ENCODE data around the gene CHML. TPM values are rescaled to one million over a fixed set of nuclear protein-coding genes. Genes with fewer than 3 reads are reported as not detected.

CHML gene
- total RNA-seq, 1 donor: 11.6 TPM

DNA sequence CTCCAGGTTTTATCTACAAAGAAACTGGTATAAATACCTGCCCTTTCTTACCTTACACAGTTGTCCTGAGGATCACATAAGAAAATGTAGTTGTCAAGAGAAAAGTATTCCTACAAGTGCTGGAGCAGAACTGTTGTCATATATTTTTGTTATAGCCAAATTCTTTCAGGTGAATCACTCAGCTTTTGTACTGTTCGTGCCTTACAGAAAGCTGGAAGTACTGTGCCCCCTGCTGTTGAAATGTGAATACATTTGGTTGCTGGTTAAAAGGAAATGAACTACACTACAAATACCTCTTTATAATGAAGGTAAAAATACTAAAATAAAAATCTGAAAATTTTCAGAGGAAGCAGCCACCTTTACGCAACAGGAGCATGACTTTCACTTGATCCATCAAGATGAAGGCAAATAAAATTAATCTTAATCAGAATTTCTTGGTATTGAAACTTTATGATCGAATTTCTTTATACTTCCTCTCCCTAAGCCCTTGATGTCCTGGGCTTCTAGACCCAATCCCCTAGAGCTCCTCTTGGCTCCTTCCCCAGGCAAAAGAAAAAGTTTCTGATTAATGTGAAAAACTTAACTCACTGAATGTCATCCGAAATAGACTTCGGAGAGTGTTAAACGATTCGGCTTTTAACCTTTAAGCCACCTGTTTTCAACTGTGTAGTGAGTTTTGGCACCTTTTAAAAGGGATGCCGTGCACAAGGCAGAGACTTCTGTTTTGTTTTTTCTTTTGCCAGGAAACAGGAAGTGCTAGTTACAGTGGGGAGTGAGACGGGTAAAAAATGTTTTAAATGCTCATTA is 12.5 kb downstream of the CHML start:
- Histone ChIP-seq H3K4me1 (ENCODE audit: insufficient read depth, low read length) (peaks cover 3% of the 10 kb centered on the region), H4K20me1 (ENCODE audit: insufficient read depth, low read length) (no peaks in the 10 kb centered on the region), H3K27me3 (ENCODE audit: insufficient read depth, low read length) (no peaks in the 10 kb centered on the region), H3K79me2 (ENCODE audit: insufficient read depth, low read length) (no peaks in the 10 kb centered on the region), H3K4me3 (ENCODE audit: insufficient read depth, low read length) (no peak overlapping the region), H3K36me3 (ENCODE audit: insufficient read depth, low read length) (no peaks in the 10 kb centered on the region), H3K4me2 (ENCODE audit: insufficient read depth, low read length) (no peak overlapping the region), H3K27ac (ENCODE audit: low read depth, low read length) (no peak overlapping the region), H2AFZ (ENCODE audit: low read length) (peak overlapping the region; percentile 24), H3K9me3 (ENCODE audit: low read depth, low read length) (no peaks in the 10 kb centered on the region)
- no peak for DNase-seq (ENCODE audit: insufficient read length, low spot score, missing footprints)
- peak; percentile 71 for TF ChIP-seq CTCF (IDR thresholded peaks at IDR 0.05; ENCODE audit: extremely low read depth, low read depth, low read length)

DNA sequence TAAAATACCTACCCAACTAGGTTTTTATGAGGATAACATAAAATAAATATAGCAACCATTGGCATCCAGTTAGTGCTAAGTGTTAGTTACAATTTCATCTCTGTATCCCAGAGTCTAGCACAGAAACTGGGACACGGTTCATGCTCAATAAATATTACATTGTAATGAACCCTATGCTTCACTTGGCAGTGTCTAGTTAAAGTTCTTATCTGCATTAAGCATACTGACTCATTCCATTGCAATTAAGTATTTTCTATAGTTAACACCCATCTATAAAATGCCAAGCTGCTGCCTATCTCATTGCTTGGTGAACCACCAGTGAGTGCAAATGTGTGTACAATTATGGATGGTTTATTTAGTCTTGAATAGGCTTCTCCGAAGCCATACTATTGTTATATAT is 15.2 kb downstream of the CHML start:
- H2AFZ ChIP-seq (ENCODE audit: low read length): no peak overlapping the region

DNA sequence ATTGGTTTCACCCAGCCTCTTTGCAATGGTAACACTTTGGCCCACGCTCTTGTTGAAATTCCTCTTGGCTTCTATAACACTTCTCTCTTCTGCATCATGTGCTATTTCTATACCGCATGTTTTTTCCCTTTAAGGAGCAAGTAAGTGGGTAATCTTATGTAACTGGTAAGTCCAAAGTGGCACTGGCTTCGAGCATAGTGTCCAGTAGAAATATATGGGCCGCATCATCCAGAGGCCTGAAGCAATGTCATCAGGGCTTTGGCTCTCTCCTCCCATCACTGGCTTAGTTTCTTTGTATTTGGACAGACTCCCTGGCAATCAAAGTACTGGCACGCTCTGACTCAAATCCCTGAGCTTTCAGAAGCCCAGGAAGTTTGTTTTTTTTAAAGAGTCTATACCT is 17.5 kb downstream of the CHML start:
- DNase-seq (ENCODE audit: insufficient read length, low spot score, missing footprints): no peak
- Histone ChIP-seq H3K4me1 (ENCODE audit: insufficient read depth, low read length) (peaks cover 3% of the 10 kb centered on the region), H3K36me3 (ENCODE audit: insufficient read depth, low read length) (no peaks in the 10 kb centered on the region), H3K4me3 (ENCODE audit: insufficient read depth, low read length) (no peak overlapping the region), H3K9me3 (ENCODE audit: low read depth, low read length) (no peaks in the 10 kb centered on the region), H4K20me1 (ENCODE audit: insufficient read depth, low read length) (no peaks in the 10 kb centered on the region), H3K27me3 (ENCODE audit: insufficient read depth, low read length) (no peaks in the 10 kb centered on the region), H2AFZ (ENCODE audit: low read length) (no peak overlapping the region), H3K27ac (ENCODE audit: low read depth, low read length) (no peak overlapping the region), H3K79me2 (ENCODE audit: insufficient read depth, low read length) (no peaks in the 10 kb centered on the region), H3K4me2 (ENCODE audit: insufficient read depth, low read length) (no peak overlapping the region)
- no peak for TF ChIP-seq CTCF (IDR thresholded peaks at IDR 0.05; ENCODE audit: extremely low read depth, low read depth, low read length)

More for the DNA sequence above, 15.2 kb downstream of the CHML start:
- Histone ChIP-seq H3K9me3 (ENCODE audit: low read depth, low read length) (no peaks in the 10 kb centered on the region), H3K79me2 (ENCODE audit: insufficient read depth, low read length) (no peaks in the 10 kb centered on the region), H3K27ac (ENCODE audit: low read depth, low read length) (no peak overlapping the region), H3K4me2 (ENCODE audit: insufficient read depth, low read length) (no peak overlapping the region), H3K36me3 (ENCODE audit: insufficient read depth, low read length) (no peaks in the 10 kb centered on the region), H3K4me3 (ENCODE audit: insufficient read depth, low read length) (no peak overlapping the region), H4K20me1 (ENCODE audit: insufficient read depth, low read length) (no peaks in the 10 kb centered on the region), H3K27me3 (ENCODE audit: insufficient read depth, low read length) (no peaks in the 10 kb centered on the region), H3K4me1 (ENCODE audit: insufficient read depth, low read length) (peaks cover 3% of the 10 kb centered on the region)
- TF ChIP-seq CTCF (IDR thresholded peaks at IDR 0.05; ENCODE audit: extremely low read depth, low read depth, low read length): no peak
- DNase-seq (ENCODE audit: insufficient read length, low spot score, missing footprints): no peak

DNA sequence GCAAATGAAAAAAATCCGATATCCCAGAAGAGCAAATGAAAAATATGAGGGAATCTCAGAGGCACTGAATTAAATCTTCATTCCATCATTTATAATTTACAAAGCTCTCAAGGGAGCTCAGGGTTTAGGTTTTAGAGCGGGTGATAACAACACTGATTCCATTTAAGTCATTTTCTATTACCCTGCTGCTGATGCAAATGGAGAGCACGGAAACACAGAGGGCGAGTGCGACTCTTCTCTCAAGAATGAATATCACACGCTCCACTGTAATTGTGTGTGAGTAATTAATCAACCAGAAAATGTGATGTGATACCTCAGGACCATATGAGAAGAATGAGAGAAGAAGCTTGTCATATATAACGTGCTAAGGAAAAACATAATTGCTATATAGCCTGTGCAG is 22.7 kb downstream of the CHML start:
- no peak for TF ChIP-seq CTCF (IDR thresholded peaks at IDR 0.05; ENCODE audit: extremely low read depth, low read depth, low read length)
- H4K20me1 ChIP-seq (ENCODE audit: insufficient read depth, low read length): no peaks in the 10 kb centered on the region

More for the DNA sequence above, 22.7 kb downstream of the CHML start:
- Histone ChIP-seq H3K79me2 (ENCODE audit: insufficient read depth, low read length) (no peaks in the 10 kb centered on the region), H3K4me3 (ENCODE audit: insufficient read depth, low read length) (no peak overlapping the region), H3K9me3 (ENCODE audit: low read depth, low read length) (no peaks in the 10 kb centered on the region), H3K4me1 (ENCODE audit: insufficient read depth, low read length) (peaks cover 23% of the 10 kb centered on the region), H3K27ac (ENCODE audit: low read depth, low read length) (no peak overlapping the region), H3K36me3 (ENCODE audit: insufficient read depth, low read length) (no peaks in the 10 kb centered on the region), H3K27me3 (ENCODE audit: insufficient read depth, low read length) (no peaks in the 10 kb centered on the region), H3K4me2 (ENCODE audit: insufficient read depth, low read length) (no peak overlapping the region), H2AFZ (ENCODE audit: low read length) (no peak overlapping the region)
- DNase-seq (ENCODE audit: insufficient read length, low spot score, missing footprints): no peak
